ENCODE results near the gene KRTAP5-2.

GRCh38 chr11:1572197-1573076, 25.7 kb downstream of the KRTAP5-2 start, which contains the start of gene DUSP8:
- TF ChIP-seq CTCF (IDR thresholded peaks at IDR 0.05): no peak
- no peak for TF ChIP-seq POLR2A (IDR thresholded peaks at IDR 0.05)

Measured in lower leg skin (tissue), 3 donors.